GM12875 (cell line): ENCODE measurements around the gene PTAR1.

Experiments used
- H3K4me3 ChIP-seq: one replicate; pipeline ENCODE4 v1.5.1; 2011; ENCODE audit warnings: low read depth, low read length, control low read depth
- TF ChIP-seq, protein P1 (sequence below): IDR thresholded peaks from 2 replicates; pipeline ENCODE4 v1.5.1; 2011; ENCODE audit warnings: low read depth, mild to moderate bottlenecking, control low read depth, inconsistent platforms, low read length, moderate library complexity, borderline replicate concordance; ENCODE audit not compliant: insufficient read depth

PTAR1 gene

GRCh38 chr9:69748304-69748703 lies 11.5 kb downstream of the PTAR1 start:
- no peak overlapping the region for H3K4me3 ChIP-seq
- TF ChIP-seq, protein P1, sequence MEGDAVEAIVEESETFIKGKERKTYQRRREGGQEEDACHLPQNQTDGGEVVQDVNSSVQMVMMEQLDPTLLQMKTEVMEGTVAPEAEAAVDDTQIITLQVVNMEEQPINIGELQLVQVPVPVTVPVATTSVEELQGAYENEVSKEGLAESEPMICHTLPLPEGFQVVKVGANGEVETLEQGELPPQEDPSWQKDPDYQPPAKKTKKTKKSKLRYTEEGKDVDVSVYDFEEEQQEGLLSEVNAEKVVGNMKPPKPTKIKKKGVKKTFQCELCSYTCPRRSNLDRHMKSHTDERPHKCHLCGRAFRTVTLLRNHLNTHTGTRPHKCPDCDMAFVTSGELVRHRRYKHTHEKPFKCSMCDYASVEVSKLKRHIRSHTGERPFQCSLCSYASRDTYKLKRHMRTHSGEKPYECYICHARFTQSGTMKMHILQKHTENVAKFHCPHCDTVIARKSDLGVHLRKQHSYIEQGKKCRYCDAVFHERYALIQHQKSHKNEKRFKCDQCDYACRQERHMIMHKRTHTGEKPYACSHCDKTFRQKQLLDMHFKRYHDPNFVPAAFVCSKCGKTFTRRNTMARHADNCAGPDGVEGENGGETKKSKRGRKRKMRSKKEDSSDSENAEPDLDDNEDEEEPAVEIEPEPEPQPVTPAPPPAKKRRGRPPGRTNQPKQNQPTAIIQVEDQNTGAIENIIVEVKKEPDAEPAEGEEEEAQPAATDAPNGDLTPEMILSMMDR, result no peak

DNA sequence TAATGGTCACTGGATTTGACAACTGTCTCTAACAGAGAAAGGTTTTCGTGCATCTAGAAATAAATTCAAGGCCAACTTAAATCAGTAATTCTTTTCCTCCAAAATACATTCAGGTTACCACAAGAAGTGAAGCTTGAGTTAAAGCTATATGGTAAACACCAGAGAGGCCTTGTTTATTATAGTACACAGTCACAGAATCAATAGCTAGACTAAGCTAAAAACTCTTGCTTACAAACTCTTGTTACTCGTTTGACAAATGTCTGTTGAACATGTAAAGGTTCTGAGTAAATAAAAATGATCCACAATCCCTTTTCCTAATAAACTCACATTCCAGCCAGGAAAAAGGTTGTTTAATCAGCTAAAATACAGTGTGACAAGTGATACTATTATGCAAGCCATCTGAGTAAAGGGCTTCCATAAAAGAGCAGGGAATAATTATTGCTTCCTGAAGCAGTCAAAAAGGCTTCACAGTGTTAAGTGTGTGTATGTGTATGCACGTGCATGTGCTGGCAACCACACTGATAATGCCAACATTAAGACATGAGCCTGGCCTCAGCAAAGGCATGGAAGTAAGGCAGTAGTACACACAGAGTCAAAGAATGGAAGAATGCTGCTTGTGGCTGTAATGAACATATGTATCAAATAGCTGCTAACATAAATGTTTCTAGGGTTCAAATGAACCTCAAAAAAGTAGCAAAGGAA lies 12.8 kb downstream of the PTAR1 start:
- no peak overlapping the region for H3K4me3 ChIP-seq
- TF ChIP-seq, protein P1, result no peak

- no peak overlapping the region for H3K4me3 ChIP-seq
- TF ChIP-seq, protein P1, result no peak
Observed at GRCh38 chr9:69745716-69746437, 13.9 kb downstream of the PTAR1 start.

DNA sequence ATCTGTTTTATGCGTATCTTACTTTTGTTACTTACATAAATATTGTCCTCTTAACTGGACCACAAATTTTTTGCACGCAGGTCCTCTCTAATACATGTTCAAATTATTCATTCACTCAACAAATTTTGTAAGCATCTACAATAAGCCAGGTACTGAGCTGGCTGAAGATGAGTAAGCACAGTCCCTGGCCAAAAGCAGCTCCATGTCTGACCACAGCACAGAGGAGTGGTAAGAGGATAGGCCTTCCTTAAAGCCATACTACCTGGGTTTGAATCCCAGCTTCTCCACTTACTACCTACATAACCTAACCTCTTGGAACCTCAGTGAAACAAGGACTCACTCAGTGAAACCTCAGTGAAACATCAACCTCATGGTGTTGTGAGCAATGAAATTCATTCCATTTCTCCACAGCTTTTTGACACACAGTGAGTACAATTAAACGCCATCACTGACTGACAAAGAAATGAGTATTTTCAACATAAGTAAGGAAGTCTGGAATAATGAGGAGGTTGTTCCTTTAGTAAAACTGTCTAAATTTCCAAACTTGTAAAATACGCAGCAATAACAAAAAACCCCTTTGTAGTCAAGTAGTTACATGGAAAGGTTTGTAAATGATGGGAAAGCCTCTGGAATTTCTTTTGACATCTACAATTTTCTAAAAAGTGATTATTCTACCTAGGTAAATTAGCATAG lies 15.0 kb downstream of the PTAR1 start:
- H3K4me3 ChIP-seq, result no peak overlapping the region

GRCh38 chr9:69743930-69744329 lies 15.9 kb downstream of the PTAR1 start:
- TF ChIP-seq, protein P1, result no peak
- no peak overlapping the region for H3K4me3 ChIP-seq

More for the DNA sequence above, 15.0 kb downstream of the PTAR1 start:
- TF ChIP-seq, protein P1, result no peak

- no peak overlapping the region for H3K4me3 ChIP-seq
- TF ChIP-seq, protein P1, result no peak
Observed at GRCh38 chr9:69740872-69741505, 18.8 kb downstream of the PTAR1 start.
